PFSK-1 (cell line): ENCODE data around the gene AUTS2.

ENCODE experiments used
- FOXP2 ChIP-seq: optimal IDR thresholded peaks from 2 replicates; pipeline ENCODE3; 2011; ENCODE audit warnings: borderline replicate concordance, control low read depth, inconsistent platforms; ENCODE audit not compliant: insufficient read depth; ENCODE audit errors: extremely low read length, extremely low read depth
- POLR2AphosphoS5 ChIP-seq: IDR thresholded peaks from 2 replicates; pipeline ENCODE4 v1.6.1; 2012; ENCODE audit warnings: low read depth, mild to moderate bottlenecking, control low read depth, low read length, moderate library complexity
- SIN3A ChIP-seq: IDR thresholded peaks from 2 replicates; pipeline ENCODE4 v1.6.1; 2012; ENCODE audit warnings: mild to moderate bottlenecking, low read length, moderate library complexity, borderline replicate concordance; ENCODE audit not compliant: insufficient read depth
- TAF1 ChIP-seq: IDR thresholded peaks from 2 replicates; pipeline ENCODE4 v1.6.1; 2012; ENCODE audit warnings: low read length, control low read depth, borderline replicate concordance; ENCODE audit not compliant: insufficient read depth
- TF ChIP-seq, protein P1 (sequence below), 2 experiments: IDR thresholded peaks; 2 replicates each; pipeline versions ENCODE4 v1.6.1 to v1.8.0; 2011 to 2012; ENCODE audit warnings: low read depth in 2 of 2, low read length in 2 of 2, control low read depth in 1 of 2, inconsistent platforms in 1 of 2, mild to moderate bottlenecking in 1 of 2, moderate library complexity in 1 of 2; ENCODE audit not compliant: insufficient read depth in 1 of 2

The AUTS2 gene

GRCh38 chr7:70352088-70352487 lies 753.8 kb downstream of the AUTS2 start:
- TF ChIP-seq TAF1 (no peak), SIN3A (no peak), FOXP2 (no peak), POLR2AphosphoS5 (no peak)
- TF ChIP-seq, protein P1, sequence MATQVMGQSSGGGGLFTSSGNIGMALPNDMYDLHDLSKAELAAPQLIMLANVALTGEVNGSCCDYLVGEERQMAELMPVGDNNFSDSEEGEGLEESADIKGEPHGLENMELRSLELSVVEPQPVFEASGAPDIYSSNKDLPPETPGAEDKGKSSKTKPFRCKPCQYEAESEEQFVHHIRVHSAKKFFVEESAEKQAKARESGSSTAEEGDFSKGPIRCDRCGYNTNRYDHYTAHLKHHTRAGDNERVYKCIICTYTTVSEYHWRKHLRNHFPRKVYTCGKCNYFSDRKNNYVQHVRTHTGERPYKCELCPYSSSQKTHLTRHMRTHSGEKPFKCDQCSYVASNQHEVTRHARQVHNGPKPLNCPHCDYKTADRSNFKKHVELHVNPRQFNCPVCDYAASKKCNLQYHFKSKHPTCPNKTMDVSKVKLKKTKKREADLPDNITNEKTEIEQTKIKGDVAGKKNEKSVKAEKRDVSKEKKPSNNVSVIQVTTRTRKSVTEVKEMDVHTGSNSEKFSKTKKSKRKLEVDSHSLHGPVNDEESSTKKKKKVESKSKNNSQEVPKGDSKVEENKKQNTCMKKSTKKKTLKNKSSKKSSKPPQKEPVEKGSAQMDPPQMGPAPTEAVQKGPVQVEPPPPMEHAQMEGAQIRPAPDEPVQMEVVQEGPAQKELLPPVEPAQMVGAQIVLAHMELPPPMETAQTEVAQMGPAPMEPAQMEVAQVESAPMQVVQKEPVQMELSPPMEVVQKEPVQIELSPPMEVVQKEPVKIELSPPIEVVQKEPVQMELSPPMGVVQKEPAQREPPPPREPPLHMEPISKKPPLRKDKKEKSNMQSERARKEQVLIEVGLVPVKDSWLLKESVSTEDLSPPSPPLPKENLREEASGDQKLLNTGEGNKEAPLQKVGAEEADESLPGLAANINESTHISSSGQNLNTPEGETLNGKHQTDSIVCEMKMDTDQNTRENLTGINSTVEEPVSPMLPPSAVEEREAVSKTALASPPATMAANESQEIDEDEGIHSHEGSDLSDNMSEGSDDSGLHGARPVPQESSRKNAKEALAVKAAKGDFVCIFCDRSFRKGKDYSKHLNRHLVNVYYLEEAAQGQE (IDR thresholded peaks at IDR 0.05; ENCODE audit: insufficient read depth in 1 of 2, low read depth in 2 of 2, low read length in 2 of 2) = no peak

DNA sequence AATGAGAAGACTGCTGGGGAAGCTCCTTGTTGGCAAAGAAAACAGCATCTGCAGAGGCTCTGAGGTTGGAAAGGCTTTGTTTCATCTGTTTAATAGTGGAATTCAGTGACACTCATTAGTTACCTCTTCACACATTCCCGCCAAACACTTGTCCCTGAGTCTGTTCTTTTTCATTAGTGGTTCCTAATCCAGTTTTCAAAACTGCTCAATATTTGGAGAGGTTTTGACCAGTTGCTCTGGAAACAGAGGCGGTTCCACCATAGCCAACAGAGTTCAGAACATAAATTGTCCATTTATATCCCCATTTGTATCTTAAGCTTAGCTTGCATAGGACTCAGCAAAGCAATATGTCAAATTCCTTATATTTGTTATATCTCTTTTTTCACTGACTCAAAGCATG lies 754.6 kb downstream of the AUTS2 start:
- TF ChIP-seq TAF1 (no peak), POLR2AphosphoS5 (no peak), SIN3A (no peak), FOXP2 (no peak)
- TF ChIP-seq, protein P1 (IDR thresholded peaks at IDR 0.05; ENCODE audit: insufficient read depth in 1 of 2, low read depth in 2 of 2, low read length in 2 of 2) = no peak

GRCh38 chr7:70353330-70353945 lies 755.2 kb downstream of the AUTS2 start:
- TF ChIP-seq SIN3A = no peak
- TF ChIP-seq TAF1 = no peak
- no peak for TF ChIP-seq FOXP2
- TF ChIP-seq, protein P1 (IDR thresholded peaks at IDR 0.05; ENCODE audit: insufficient read depth in 1 of 2, low read depth in 2 of 2, low read length in 2 of 2) = no peak
- no peak for TF ChIP-seq POLR2AphosphoS5

- TF ChIP-seq FOXP2 = no peak
- TF ChIP-seq, protein P1 (IDR thresholded peaks at IDR 0.05; ENCODE audit: insufficient read depth in 1 of 2, low read depth in 2 of 2, low read length in 2 of 2) = no peak
- no peak for TF ChIP-seq SIN3A
- no peak for TF ChIP-seq TAF1
- no peak for TF ChIP-seq POLR2AphosphoS5
These were observed 755.7 kb downstream of the AUTS2 start for GRCh38 chr7:70353946-70354335.
